ENCODE measurements around the gene ARVCF.

DNA sequence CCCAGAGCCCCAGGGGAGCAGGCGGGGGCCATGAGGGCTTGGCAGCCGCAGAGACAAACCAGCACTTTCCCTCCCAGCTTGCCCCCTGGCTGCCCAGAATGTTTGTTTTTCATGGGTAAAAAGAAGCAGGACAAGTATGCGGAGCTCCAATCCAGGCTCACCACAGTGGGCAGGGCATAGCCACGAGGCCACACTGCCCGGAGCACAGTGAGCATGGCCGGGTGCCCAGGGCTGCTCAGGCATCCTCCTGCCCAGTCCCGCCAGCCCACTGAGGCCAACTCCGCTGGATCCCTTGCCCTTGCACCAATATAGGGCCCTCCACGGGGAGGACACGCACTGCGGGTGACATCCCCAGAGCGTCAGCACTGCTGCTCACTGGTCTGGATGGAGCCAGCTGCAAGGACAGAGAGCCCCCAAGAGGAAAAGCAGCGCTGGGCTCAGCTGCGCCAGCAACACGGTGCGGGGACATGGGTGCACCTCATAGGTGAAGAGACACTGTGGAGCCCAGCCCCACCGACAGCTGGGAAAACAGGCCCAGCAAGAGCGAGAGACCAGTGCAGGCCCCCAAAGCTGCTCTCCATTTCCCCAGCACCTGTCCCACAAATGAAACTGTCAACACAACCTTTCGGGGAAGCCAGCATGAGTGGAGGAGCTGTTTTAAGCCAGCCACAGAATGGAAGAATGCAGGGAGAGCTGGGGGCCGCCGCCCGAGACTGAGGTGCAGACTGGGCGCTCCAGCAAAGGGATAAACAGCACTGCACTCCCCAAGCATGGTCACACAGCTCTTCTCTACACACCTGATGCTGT lies 24.8 kb downstream of the ARVCF start:
- TF ChIP-seq ZBTB48 (tag by site-specific recombination; IDR thresholded peaks at IDR 0.05) (no peak), ZNF610 (tag by site-specific recombination; IDR thresholded peaks at IDR 0.05; ENCODE audit: borderline replicate concordance) (no peak), ZIC2 (tag by site-specific recombination; IDR thresholded peaks at IDR 0.05) (peak; percentile 71), ZNF777 (tag by site-specific recombination; IDR thresholded peaks at IDR 0.05; ENCODE audit: borderline replicate concordance) (no peak), YY1 (tag by site-specific recombination; IDR thresholded peaks at IDR 0.05) (no peak), ZNF274 (IDR thresholded peaks at IDR 0.05; ENCODE audit: low read length) (no peak), ZNF274 (tag by site-specific recombination; IDR thresholded peaks at IDR 0.05; ENCODE audit: borderline replicate concordance) (no peak), HOXA7 (CRISPR knock-in tag; IDR thresholded peaks at IDR 0.05; ENCODE audit: borderline replicate concordance) (no peak)
- TF ChIP-seq, protein P1, sequence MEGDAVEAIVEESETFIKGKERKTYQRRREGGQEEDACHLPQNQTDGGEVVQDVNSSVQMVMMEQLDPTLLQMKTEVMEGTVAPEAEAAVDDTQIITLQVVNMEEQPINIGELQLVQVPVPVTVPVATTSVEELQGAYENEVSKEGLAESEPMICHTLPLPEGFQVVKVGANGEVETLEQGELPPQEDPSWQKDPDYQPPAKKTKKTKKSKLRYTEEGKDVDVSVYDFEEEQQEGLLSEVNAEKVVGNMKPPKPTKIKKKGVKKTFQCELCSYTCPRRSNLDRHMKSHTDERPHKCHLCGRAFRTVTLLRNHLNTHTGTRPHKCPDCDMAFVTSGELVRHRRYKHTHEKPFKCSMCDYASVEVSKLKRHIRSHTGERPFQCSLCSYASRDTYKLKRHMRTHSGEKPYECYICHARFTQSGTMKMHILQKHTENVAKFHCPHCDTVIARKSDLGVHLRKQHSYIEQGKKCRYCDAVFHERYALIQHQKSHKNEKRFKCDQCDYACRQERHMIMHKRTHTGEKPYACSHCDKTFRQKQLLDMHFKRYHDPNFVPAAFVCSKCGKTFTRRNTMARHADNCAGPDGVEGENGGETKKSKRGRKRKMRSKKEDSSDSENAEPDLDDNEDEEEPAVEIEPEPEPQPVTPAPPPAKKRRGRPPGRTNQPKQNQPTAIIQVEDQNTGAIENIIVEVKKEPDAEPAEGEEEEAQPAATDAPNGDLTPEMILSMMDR (tag by site-specific recombination; IDR thresholded peaks at IDR 0.05), result no peak
- TF ChIP-seq, protein P2, sequence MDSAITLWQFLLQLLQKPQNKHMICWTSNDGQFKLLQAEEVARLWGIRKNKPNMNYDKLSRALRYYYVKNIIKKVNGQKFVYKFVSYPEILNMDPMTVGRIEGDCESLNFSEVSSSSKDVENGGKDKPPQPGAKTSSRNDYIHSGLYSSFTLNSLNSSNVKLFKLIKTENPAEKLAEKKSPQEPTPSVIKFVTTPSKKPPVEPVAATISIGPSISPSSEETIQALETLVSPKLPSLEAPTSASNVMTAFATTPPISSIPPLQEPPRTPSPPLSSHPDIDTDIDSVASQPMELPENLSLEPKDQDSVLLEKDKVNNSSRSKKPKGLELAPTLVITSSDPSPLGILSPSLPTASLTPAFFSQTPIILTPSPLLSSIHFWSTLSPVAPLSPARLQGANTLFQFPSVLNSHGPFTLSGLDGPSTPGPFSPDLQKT (IDR thresholded peaks at IDR 0.05; ENCODE audit: borderline replicate concordance, low read depth, low read length), result no peak
- TF ChIP-seq, protein P3, sequence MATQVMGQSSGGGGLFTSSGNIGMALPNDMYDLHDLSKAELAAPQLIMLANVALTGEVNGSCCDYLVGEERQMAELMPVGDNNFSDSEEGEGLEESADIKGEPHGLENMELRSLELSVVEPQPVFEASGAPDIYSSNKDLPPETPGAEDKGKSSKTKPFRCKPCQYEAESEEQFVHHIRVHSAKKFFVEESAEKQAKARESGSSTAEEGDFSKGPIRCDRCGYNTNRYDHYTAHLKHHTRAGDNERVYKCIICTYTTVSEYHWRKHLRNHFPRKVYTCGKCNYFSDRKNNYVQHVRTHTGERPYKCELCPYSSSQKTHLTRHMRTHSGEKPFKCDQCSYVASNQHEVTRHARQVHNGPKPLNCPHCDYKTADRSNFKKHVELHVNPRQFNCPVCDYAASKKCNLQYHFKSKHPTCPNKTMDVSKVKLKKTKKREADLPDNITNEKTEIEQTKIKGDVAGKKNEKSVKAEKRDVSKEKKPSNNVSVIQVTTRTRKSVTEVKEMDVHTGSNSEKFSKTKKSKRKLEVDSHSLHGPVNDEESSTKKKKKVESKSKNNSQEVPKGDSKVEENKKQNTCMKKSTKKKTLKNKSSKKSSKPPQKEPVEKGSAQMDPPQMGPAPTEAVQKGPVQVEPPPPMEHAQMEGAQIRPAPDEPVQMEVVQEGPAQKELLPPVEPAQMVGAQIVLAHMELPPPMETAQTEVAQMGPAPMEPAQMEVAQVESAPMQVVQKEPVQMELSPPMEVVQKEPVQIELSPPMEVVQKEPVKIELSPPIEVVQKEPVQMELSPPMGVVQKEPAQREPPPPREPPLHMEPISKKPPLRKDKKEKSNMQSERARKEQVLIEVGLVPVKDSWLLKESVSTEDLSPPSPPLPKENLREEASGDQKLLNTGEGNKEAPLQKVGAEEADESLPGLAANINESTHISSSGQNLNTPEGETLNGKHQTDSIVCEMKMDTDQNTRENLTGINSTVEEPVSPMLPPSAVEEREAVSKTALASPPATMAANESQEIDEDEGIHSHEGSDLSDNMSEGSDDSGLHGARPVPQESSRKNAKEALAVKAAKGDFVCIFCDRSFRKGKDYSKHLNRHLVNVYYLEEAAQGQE (tag by site-specific recombination; IDR thresholded peaks at IDR 0.05), result no peak
- TF ChIP-seq, protein P4, sequence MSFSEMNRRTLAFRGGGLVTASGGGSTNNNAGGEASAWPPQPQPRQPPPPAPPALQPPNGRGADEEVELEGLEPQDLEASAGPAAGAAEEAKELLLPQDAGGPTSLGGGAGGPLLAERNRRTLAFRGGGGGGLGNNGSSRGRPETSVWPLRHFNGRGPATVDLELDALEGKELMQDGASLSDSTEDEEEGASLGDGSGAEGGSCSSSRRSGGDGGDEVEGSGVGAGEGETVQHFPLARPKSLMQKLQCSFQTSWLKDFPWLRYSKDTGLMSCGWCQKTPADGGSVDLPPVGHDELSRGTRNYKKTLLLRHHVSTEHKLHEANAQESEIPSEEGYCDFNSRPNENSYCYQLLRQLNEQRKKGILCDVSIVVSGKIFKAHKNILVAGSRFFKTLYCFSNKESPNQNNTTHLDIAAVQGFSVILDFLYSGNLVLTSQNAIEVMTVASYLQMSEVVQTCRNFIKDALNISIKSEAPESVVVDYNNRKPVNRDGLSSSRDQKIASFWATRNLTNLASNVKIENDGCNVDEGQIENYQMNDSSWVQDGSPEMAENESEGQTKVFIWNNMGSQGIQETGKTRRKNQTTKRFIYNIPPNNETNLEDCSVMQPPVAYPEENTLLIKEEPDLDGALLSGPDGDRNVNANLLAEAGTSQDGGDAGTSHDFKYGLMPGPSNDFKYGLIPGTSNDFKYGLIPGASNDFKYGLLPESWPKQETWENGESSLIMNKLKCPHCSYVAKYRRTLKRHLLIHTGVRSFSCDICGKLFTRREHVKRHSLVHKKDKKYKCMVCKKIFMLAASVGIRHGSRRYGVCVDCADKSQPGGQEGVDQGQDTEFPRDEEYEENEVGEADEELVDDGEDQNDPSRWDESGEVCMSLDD (tag by site-specific recombination; IDR thresholded peaks at IDR 0.05), result no peak
